MCF 10A (cell line): ENCODE measurements around the gene MVB12A. TPM values are rescaled to one million over a fixed set of nuclear protein-coding genes. Genes with fewer than 3 reads are reported as not detected.

ENCODE experiments used
- BruUV-seq: library from RNA; stranded (reverse); fragments of 400-500 nt; replicated peaks from 2 replicates; lab custom pipeline; 2021; lab: Mats Ljungman, UMichigan
- CTCF ChIA-PET: fragments of 300-600 bp; sonication (Branson Sonifier 250); formaldehyde crosslinking; extraction: SDS; loops from one replicate; lab custom pipeline; 2021; ENCODE audit warnings: antibody characterized with exemption, inconsistent platforms; lab: Yijun Ruan, JAX
- POLR2A ChIA-PET: fragments of 300-600, 350-650 bp; sonication (Branson Sonifier 250); formaldehyde crosslinking; extraction: SDS; loops from one replicate; lab custom pipeline; 2020; ENCODE audit warnings: antibody characterized with exemption, inconsistent platforms; lab: Yijun Ruan, JAX
- DNase-seq: peaks from one replicate; pipeline ENCODE4 v3.0.0-alpha.2; 2018; ENCODE audit not compliant: unreplicated experiment
- H3K27ac Mint-ChIP-seq: one replicate; pipeline ENCODE4 v1.8.0; 2022; ENCODE audit warnings: mild to moderate bottlenecking, low read depth, mixed read lengths; ENCODE audit not compliant: unreplicated experiment
- H3K27me3 Mint-ChIP-seq: one replicate; pipeline ENCODE4 v1.8.0; 2022; ENCODE audit warnings: mixed read lengths; ENCODE audit not compliant: insufficient read depth, unreplicated experiment
- H3K36me3 Mint-ChIP-seq: one replicate; pipeline ENCODE4 v1.8.0; 2022; ENCODE audit warnings: mild to moderate bottlenecking, moderate library complexity, mixed read lengths; ENCODE audit not compliant: insufficient read depth, unreplicated experiment
- H3K4me1 Mint-ChIP-seq: one replicate; pipeline ENCODE4 v1.8.0; 2022; ENCODE audit warnings: mixed read lengths; ENCODE audit not compliant: insufficient read depth, unreplicated experiment
- H3K4me3 Mint-ChIP-seq: one replicate; pipeline ENCODE4 v1.8.0; 2022; ENCODE audit warnings: mild to moderate bottlenecking, moderate library complexity, mixed read lengths; ENCODE audit not compliant: unreplicated experiment
- H3K9me3 Mint-ChIP-seq: one replicate; pipeline ENCODE4 v1.8.0; 2022; ENCODE audit warnings: mixed read lengths; ENCODE audit not compliant: unreplicated experiment
- intact Hi-C: fragments of 100-400 bp; cut with micrococcal nuclease; formaldehyde crosslinking; loops from 2 replicates; pipeline ENCODE4 v1.14.1; 2022
- total RNA-seq: library from RNA; stranded (reverse); gene quantifications from 2 replicates; pipeline ENCODE4 v1.2.3, GENCODE V29; 2022
- TF ChIP-seq, protein P1 (sequence below): fragments of 200-600 bp; IDR thresholded peaks from one replicate; pipeline ENCODE4 v1.8.0; 2022; ENCODE audit warnings: antibody characterized with exemption, mild to moderate bottlenecking; ENCODE audit not compliant: unreplicated experiment

Gene MVB12A
- total RNA-seq, 1 experiment from 2014 or later = 51.1 TPM

DNA sequence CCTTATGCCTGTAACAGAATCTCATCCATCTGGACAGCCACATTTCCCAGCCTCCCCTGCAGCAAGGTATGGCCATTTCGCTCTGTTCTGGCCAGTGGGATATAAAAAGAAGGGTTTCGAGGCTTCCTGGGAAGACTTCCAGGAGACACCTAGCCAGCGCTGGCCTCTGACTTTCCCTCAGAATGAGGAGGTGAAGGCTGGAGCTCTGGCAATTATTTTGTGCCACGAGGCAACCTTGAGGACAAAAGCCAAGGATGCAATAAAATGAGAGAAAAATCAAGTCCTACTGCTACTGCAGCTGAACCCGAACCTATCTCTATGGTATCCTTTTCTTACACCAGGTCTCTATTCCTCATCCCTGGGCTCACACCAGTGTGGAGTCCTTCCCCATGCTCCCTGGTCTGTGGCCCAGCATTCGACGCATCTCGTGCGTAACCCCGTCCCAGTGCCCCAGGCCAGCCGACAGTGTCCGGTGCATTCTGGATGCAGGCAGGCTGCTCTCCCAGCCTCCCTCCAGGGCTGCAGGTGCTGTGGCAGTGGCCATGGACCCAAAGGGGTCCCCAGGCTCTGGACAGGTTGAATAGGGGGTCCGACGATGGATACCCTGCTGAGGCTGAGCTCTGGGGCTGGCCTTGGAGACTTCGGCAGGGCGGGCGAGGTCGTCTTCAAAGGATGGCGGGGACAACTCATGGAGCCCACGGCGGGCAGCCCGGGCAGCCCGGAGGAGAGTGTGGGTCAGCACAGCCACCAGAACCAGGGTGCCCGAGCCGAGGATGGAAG lies 16.4 kb downstream of the MVB12A start:
- intact Hi-C loops = no loop called here
- Mint-ChIP-seq H3K9me3 (no peaks in the 10 kb centered on the region), H3K36me3 (no peaks in the 10 kb centered on the region), H3K4me3 (no peak overlapping the region), H3K4me1 (no peaks in the 10 kb centered on the region), H3K27ac (no peak overlapping the region), H3K27me3 (no peaks in the 10 kb centered on the region)
- TF ChIP-seq, protein P1, sequence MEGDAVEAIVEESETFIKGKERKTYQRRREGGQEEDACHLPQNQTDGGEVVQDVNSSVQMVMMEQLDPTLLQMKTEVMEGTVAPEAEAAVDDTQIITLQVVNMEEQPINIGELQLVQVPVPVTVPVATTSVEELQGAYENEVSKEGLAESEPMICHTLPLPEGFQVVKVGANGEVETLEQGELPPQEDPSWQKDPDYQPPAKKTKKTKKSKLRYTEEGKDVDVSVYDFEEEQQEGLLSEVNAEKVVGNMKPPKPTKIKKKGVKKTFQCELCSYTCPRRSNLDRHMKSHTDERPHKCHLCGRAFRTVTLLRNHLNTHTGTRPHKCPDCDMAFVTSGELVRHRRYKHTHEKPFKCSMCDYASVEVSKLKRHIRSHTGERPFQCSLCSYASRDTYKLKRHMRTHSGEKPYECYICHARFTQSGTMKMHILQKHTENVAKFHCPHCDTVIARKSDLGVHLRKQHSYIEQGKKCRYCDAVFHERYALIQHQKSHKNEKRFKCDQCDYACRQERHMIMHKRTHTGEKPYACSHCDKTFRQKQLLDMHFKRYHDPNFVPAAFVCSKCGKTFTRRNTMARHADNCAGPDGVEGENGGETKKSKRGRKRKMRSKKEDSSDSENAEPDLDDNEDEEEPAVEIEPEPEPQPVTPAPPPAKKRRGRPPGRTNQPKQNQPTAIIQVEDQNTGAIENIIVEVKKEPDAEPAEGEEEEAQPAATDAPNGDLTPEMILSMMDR = no peak
- no peak for DNase-seq
- CTCF ChIA-PET = no interaction called here
- POLR2A ChIA-PET = interaction anchor here (0.7 kb wide), 1 partner anchor 56 kb away, joined by 3 read pairs; no protein-coding TSS in a partner anchor
- no TSS peak for BruUV-seq

DNA sequence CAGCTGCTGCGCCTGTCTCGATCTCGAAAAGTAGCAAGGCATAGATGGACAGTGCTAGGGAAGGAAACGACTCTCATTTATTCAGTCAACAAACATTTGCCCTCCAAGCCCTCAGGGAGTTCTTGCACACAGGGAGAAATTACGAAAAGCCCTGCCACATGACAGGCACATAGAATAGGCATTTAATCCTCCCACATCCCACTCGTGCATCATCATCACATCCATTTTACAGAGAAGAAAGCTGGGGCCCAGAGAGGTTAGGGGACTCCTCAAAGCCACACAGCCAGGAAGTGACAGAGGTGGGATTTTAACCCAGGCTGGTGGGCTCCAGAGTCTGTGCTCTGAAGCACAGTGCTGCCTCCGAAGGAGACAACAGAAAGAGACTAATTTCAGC lies 17.0 kb downstream of the MVB12A start:
- POLR2A ChIA-PET = no interaction called here
- H3K4me1 Mint-ChIP-seq = no peaks in the 10 kb centered on the region
- DNase-seq = no peak
- H3K27me3 Mint-ChIP-seq = no peaks in the 10 kb centered on the region
- CTCF ChIA-PET = interaction anchor here (0.6 to 0.9 kb wide), 2 partner anchors 29 to 51 kb away, joined by 3 to 4 read pairs; no protein-coding TSS in a partner anchor
- TF ChIP-seq, protein P1 = no peak
- no peak overlapping the region for H3K4me3 Mint-ChIP-seq
- H3K27ac Mint-ChIP-seq = no peak overlapping the region
- intact Hi-C loops = no loop called here
- no TSS peak for BruUV-seq
- no peaks in the 10 kb centered on the region for H3K36me3 Mint-ChIP-seq
- H3K9me3 Mint-ChIP-seq = no peaks in the 10 kb centered on the region

DNA sequence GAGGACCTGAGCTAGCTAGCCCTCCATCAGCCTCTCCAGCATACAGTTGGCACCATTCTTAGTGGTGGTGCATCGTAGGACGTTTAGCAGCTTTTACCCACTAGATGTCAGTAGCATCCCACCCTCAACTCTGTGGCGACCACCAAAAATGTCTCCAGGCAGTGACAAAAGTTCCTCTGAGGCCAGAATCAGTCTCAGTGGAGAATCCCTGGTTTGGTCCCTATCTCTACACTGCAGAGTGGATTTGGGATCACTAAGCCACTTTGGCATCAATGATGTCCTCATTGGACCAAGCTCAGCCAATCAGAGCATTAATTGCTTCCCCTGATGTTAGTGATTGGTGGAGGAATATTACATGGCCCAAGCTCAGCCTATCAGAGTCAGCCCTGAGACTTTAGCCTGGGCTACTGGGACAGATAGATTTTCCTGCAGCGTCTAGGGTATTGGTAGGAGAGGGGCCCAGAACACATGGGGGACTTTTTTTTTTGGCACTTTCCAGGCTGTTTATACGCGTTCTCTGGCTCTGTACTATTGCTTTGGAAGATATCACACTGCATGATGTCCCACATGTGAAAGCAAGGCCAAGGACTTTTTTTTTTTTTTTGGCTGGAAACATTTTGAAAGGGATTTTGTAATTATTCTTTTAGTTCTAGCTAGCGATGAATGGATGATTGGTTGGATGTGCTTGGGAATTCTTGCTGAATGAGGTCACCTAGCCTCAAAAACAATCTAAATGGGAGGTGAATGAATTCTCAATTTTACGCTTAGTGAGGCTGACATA lies 21.6 kb downstream of the MVB12A start:
- CTCF ChIA-PET = interaction anchor here (0.5 to 1.7 kb wide), 12 partner anchors 12 to 496 kb away, joined by 3 to 11 read pairs (median 4); partner anchors contain the start of gene MVB12A
- peak; percentile 23 for DNase-seq
- Mint-ChIP-seq H3K36me3 (no peaks in the 10 kb centered on the region), H3K27me3 (no peaks in the 10 kb centered on the region), H3K9me3 (no peaks in the 10 kb centered on the region), H3K4me1 (no peaks in the 10 kb centered on the region), H3K4me3 (no peak overlapping the region), H3K27ac (no peak overlapping the region)
- no TSS peak for BruUV-seq
- TF ChIP-seq, protein P1 = peak; percentile 37
- POLR2A ChIA-PET = no interaction called here
- intact Hi-C loops = no loop called here
